Suppressor macrophage (primary cell): ENCODE data around the gene DYNLT2B.
A peak's percentile ranks its signal among the peaks of the same experiment; 100 is the strongest.
"Not testable (repeated sequence)": the region's sequence is repeated elsewhere in the genome, so short reads cannot be mapped to it uniquely, and the experiment has no call there.

Experiments used
- DNase-seq, 4 experiments: peaks; one replicate each; pipeline ENCODE4 v3.0.0-alpha.2; 2020 to 2022

DYNLT2B gene

GRCh38 chr3:196323691-196324090 is 5.7 kb upstream of the DYNLT2B start:
- DNase-seq: peak; percentile 39 to 63 (median 50)

- DNase-seq: peak in 3 of 4 experiments; percentile 30 to 47 (median 45)
Measured at GRCh38 chr3:196323016-196323415, 5.0 kb upstream of the DYNLT2B start.

- DNase-seq: peak; percentile 70 to 84 (median 80)
Measured at GRCh38 chr3:196321162-196321561, 3.1 kb upstream of the DYNLT2B start.

GRCh38 chr3:196320137-196320536 is 2.1 kb upstream of the DYNLT2B start:
- peak in 3 of 4 experiments; percentile 32 to 48 (median 44) for DNase-seq

GRCh38 chr3:196316799-196317686 is 997 bp downstream of the DYNLT2B start:
- not testable (repeated sequence) for DNase-seq

- no peak for DNase-seq
Measured at GRCh38 chr3:196315821-196316220, 2.2 kb downstream of the DYNLT2B start.

- no peak for DNase-seq
Measured at GRCh38 chr3:196314597-196314996, 3.4 kb downstream of the DYNLT2B start.

GRCh38 chr3:196314086-196314485 is 4.0 kb downstream of the DYNLT2B start:
- peak in 3 of 4 experiments; percentile 37 to 54 (median 44) for DNase-seq

GRCh38 chr3:196302960-196303359 is 15.1 kb downstream of the DYNLT2B start:
- DNase-seq: not testable (repeated sequence)

- peak in 1 of 4 experiments; percentile 13 for DNase-seq
Measured at GRCh38 chr3:196302551-196302950, 15.5 kb downstream of the DYNLT2B start.

- no peak for DNase-seq
Measured at GRCh38 chr3:196298521-196298920, 19.5 kb downstream of the DYNLT2B start.

- no peak for DNase-seq
Measured at GRCh38 chr3:196292286-196292923, 25.6 kb downstream of the DYNLT2B start.

GRCh38 chr3:196288141-196288460 is 29.9 kb downstream of the DYNLT2B start:
- no peak for DNase-seq

- DNase-seq: peak; percentile 95 to 98 (median 96)
Measured at GRCh38 chr3:196287440-196288140, 30.4 kb downstream of the DYNLT2B start, which contains the start of gene PCYT1A. TSS of gene PCYT1A (minus strand) at chr3:196287726. CDS start at chr3:196270531, 17,195 bp downstream.

GRCh38 chr3:196287090-196287439 is 31.0 kb downstream of the DYNLT2B start:
- DNase-seq: peak in 2 of 4 experiments; percentile 46 to 48

GRCh38 chr3:196284396-196284795 is 33.6 kb downstream of the DYNLT2B start:
- no peak for DNase-seq

GRCh38 chr3:196281962-196282361 is 36.1 kb downstream of the DYNLT2B start:
- DNase-seq: no peak

GRCh38 chr3:196280689-196281440 is 37.2 kb downstream of the DYNLT2B start:
- DNase-seq: no peak

GRCh38 chr3:196275126-196275525 is 42.9 kb downstream of the DYNLT2B start:
- DNase-seq: no peak

GRCh38 chr3:196274585-196274984 is 43.5 kb downstream of the DYNLT2B start:
- DNase-seq: no peak

- no peak for DNase-seq
Measured at GRCh38 chr3:196273655-196274054, 44.4 kb downstream of the DYNLT2B start.

GRCh38 chr3:196272826-196273225 is 45.2 kb downstream of the DYNLT2B start:
- no peak for DNase-seq
